ENCODE measurements around the gene TRANK1. TPM values are rescaled to one million over a fixed set of nuclear protein-coding genes. Genes with fewer than 3 reads are reported as not detected.

TRANK1 gene
- total RNA-seq, result 8.6 and 9.4 TPM in 2 replicates

GRCh38 chr3:36944641-36945270, at the start of gene TRANK1:
TSS of gene TRANK1 (minus strand) at chr3:36945054. CDS start at chr3:36944809, 245 bp downstream.

GRCh38 chr3:36993326-36994283, 48.8 kb upstream of the TRANK1 start, which contains the start of gene MLH1:
TSS of gene MLH1 (plus strand) at chr3:36993518. CDS start at chr3:36993548, 30 bp downstream.

GRCh38 chr3:36992806-36993325, 48.0 kb upstream of the TRANK1 start, which contains the start of gene EPM2AIP1:
TSS of gene EPM2AIP1 (minus strand) at chr3:36993131. CDS start at chr3:36993077, 54 bp downstream.

Other genes with a start within 250 kb of the TRANK1 start
- gene DCLK3, start 180.5 kb downstream of the TRANK1 start, total RNA-seq, result not detected in 2 replicates
- 19.0 and 20.9 TPM in 2 replicates for gene EPM2AIP1, start 48.1 kb upstream of the TRANK1 start, total RNA-seq
- 43.4 and 45.3 TPM in 2 replicates for gene MLH1, start 48.5 kb upstream of the TRANK1 start, total RNA-seq
- 33.3 and 49.1 TPM in 2 replicates for gene LRRFIP2, start 229.5 kb upstream of the TRANK1 start, total RNA-seq